GM21367 (cell line): ENCODE data around the gene SH3RF1.

Experiments
- ATAC-seq: cut with Tn5 transposase; IDR thresholded peaks from one replicate; pipeline ENCODE4 v1.9.1; 2021; ENCODE audit not compliant: unreplicated experiment

The SH3RF1 gene

DNA sequence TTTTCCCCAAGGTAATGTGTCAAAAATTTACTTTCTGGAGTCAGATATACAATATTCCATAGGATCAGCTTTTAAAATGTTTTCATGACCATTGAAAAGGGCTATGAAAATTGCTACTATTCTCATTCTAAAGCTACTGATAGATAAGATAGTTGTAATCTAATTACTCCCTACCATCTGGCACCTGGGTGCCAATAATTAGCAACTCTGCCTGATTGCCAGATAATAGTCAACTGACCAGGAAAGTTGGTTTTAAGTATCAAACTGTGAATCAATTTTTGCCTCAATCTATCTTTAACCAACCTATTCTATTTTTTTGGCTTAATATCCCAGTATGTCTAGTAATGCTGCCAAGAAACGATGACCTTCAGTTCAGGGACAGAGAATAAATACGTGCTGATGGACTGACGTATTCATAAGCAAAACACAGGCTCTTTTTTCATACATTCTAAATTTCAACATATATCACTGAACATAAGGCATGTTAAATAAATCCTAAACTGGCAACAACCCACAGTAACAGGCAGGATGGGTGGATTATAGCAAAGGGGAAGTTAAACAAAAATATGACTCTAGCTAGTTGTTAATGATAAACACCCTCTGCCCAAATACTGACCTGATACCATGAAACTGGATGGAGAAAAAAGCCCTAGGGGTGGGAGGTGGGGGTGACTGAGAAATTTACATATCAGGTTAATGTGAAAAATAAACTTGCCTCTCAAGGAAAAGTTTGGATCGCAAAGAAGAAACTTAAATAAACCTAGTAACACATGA is 18.2 kb downstream of the SH3RF1 start:
- no peak for ATAC-seq

DNA sequence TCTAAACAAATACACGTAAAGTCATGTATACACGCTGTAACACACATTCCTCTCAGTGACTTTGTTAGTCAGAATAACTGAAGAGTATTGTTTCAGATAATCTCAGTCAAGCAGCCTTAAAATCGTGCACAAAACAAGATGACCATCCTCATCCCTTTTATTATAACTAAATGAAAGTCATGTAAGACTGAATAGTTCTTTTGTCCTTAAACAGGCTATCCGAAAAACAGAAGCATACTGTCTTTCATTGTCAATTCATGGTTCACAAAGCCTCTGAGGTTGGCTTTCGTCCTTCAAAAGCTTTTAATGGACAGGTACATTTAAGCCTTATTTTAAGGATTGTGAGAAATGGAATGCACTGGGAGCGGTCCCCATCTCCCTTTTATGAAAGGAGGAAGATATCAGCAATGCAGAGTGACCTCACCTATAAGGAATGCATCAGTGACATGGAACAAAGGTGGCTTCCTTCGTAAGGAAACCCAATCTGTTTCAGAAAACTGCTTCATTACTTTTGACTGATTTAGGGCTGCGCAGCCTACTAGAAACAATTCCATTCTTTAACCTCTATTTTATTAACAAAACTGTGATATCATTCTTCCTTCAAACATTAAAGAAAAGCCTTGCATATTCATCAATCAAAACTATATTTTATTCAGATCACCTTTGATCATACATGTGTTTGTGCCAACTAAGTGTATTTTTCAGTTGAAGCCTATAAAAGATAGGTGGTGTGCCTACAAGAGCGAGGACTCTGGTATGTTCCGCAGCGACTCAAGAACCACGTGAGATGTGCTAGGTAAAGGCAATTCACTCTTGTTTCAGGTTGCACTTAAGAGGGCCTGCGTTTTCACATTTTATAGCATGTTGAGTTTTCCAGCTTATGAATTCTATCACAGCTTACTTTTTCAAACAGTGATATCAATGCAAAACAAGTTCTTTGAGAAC is 19.2 kb downstream of the SH3RF1 start:
- ATAC-seq, result no peak

DNA sequence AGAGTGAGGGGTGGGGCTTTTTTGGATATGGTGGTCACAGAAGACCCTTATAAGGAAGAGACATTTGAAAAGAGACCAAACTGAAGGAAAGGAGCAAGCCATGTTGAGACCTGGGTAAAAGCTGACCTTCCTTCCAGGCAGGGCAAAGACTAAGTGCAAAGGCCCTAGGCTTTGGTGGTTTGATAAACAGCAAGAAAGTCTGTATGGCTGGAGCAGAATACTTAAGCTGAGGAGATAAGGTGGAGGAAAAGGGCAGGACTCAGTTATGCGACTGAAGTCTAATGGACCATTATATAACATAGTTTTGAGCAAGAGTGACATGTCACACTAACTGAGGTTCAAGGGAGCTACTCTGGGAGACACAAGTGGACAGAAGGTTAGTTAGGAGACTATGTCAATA is 20.0 kb downstream of the SH3RF1 start:
- ATAC-seq, result no peak

DNA sequence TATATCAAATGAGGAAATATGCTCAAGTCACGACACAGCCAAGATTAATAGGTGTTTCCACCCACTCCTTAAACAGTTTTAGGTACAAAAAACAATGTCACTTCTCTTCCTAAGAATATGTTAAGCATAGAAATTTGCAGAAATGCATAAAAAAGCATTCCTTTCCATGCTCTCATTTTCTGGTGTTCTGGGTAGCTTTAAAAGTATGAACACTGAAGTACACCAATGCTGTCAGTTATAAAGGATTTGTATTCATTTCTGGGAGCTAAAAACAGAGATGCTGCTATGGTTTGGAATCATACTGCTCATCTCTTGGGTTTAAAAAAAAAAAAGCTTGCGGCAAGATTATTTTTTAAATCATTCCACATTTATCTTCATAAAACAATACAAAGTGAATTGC is 20.8 kb downstream of the SH3RF1 start:
- ATAC-seq, result no peak

DNA sequence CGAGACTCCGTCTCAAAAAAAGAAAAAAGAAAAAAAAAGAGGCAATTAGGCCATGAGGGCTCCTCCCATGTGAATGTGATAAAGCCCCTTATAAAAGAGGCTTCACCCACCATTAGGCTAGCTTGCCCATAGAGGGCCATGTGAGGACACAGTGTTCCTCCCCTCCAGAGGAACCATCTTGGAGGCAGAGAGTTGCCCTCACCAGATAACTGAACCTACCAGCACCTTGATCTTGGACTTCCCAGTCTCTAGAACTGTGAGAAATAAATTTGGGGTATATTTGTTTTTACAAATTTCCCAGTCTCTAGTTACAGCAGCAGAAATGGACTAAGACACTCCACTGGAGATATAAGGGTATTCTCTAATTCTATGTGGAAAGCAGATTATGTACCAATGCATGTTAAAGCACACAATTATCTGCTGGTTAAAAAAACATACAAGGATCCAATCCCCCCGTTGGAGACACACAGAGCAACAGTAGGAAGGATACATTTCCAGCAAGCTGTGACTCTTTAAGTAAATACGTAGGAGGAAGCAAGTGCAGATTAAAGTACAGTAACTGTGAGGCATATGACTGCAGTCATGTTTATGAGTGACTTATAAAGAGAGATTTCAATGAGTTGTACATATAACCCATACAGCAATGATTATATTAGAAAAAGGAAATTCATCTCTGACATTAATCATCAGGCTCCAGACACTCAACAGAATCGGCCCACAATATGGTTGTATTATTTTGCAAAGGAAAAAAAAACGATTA is 21.4 kb downstream of the SH3RF1 start:
- no peak for ATAC-seq

DNA sequence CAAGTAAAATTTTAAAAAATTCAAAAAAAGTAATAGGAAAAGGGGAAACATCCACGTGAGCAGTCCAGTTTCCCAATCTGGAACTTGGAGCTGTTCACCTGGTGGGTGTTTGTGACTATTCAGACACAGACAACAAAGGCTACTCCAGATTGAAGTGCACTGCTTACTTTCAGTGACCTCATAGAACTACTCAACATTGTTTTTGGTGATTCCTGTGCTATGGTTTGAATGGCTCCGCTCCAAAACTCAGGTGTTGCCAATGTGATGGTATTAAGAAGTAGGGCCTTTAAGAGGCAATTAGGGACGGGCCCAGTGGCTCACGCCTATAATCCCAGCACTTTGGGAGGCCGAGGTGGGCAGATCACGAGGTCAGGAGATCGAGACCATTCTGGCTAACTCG is 22.1 kb downstream of the SH3RF1 start:
- ATAC-seq, result no peak

DNA sequence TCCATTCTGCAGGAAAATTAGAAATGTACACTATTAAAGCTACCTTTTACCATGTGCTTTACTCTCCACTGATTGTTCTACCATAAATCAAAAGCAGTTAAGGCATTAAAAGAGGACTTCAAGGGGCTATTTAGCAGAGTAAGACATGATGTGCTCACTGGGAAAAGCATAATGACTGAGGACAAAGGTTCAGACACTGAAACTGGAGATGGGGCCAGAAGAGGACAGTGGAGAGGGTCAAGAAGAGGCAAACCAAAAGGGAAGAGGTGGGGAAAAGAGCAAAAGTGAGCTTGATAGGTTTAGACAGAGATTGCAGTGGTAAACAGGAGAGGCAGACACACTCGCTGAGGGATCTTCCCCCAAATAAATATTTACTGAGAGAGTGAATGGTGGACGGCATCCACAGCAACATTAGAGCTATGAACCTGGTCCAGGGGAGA is 23.8 kb downstream of the SH3RF1 start:
- ATAC-seq, result no peak

DNA sequence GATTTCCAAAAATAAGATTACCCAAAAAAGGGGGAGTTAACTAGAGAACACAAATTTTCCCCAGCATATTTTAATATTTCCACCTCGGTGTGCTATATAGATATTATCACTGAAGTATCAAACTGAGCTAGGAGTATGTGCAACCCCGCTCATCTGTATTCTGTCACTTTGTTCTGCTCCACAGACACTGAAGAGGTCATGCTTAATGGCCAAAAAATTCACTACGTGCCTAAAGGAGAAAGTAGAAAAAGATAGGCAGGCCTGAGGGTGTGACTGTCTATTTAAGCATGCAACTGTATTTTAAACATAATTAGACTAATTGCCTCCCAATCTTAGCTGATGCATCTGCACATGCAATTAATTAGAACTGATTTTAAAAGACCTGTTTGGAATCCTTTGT is 24.5 kb downstream of the SH3RF1 start:
- no peak for ATAC-seq

DNA sequence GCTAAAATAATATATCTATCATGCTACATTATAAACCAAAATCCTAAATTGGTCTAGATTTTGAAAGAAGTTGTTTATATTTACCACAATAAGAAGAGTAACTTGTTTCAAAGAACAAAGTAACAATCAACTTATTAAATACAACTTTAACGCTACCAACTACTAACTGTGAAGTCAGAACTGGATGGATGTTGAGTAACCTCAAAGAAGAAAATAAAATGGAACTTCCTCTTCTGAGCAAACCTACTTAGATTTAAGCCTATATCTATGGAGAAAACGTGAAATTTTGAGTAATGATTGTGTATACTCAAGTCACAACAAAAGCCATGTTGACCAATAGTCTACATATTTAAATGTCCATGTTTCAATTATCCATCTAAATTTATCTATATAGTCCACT is 25.7 kb downstream of the SH3RF1 start:
- no peak for ATAC-seq

DNA sequence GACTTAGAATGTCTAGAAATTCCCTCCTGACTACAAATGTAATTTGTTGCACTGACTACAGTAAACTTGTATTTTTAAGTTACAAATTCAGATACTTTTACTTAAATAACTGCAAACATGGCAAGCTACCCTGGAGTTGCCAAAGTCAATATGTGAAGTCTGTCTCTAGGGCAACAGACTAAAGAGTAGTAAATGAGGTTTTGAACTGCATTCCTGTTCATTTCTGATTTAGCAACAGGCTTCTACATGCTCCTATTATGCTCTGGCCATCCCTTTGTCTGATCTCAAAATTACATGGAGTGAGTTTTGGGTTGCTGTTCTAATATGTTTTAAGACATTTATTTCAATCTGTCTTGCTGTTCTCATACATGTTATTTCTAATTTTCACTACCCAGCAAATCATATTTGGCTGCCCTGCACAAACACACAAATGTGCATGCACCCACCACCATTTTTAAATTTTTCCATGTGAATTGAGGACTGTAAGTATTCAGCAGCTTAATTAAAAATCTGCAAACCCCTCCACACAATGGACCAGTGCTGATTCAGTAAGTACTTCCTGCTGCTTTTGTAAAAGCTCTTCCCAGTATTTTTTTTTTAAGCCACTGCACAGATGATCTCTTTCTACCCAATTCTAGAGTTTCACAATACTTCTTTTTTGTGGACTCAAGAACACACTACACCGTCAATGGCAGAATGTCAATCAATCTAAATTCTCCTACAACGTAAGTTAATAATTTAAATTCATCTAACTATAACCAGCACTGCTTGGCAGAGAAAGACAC is 26.7 kb downstream of the SH3RF1 start:
- ATAC-seq, result no peak

DNA sequence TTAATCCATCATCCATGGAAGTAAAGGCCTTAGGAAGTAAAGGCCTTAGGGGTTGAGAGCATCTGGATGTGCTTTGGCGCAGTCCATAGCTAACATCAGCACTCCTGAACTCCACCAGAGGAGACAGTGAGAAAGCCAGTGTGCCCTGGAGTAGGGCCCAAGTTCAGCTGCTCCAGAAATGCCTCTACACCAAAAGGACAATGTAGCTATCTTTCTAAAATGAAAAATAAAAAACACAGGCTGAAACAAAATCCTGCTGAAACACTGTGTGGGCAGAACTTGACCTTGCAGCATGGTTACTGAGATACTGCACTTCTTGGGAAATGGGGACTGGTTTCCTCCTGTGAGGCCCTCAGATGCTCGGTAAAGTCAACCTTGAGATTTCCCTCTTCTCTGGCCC is 29.3 kb downstream of the SH3RF1 start:
- ATAC-seq, result no peak

DNA sequence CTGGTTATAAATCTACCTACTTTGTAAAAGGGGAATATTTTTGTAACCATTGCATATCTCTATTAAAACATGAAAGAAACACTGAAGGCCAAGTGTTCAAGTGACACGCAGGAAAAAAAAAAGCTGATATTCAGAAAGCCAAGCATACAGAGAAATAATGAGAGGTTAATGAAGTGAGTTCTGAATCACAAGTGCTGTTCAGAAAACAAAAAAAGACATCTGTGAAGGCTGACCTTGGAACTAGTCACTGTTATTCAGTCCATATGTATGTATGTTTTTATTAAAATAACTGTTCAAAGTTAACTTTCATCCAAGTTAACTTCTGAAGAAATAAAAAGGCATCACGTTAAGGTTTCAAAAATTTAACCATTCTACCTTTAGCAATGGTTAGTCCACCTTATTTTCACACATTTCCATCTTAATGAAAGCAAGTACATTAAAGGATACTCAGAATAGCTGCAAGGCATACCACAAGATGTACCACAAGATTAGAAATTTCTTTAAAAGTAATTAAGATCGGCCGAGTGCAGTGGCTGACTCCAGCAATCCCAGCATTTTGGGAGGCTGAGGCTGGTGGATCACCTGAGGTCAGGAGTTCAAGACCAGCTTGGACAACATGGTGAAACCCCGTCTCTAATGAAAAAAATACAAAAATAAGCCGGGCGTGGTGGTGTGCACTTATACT is 31.4 kb downstream of the SH3RF1 start:
- no peak for ATAC-seq

DNA sequence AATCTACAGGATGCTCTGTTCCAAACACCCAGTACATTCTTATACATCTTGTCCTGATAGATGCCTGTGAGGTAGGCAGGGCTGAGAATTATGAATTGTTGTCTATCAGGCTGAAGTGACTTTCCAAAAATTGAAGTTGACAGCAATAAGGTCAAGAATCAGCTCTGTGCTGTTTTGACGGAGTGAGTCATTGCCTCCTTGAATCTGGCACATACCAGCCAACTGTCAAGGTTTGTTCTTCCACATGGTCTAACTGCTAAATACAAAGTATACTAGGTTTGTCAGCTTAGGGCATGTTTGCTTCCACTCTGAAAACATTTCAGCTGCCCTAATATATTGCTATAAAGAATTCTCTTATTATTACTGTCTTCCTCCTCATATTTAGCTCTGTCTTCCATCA is 32.3 kb downstream of the SH3RF1 start:
- ATAC-seq, result no peak

DNA sequence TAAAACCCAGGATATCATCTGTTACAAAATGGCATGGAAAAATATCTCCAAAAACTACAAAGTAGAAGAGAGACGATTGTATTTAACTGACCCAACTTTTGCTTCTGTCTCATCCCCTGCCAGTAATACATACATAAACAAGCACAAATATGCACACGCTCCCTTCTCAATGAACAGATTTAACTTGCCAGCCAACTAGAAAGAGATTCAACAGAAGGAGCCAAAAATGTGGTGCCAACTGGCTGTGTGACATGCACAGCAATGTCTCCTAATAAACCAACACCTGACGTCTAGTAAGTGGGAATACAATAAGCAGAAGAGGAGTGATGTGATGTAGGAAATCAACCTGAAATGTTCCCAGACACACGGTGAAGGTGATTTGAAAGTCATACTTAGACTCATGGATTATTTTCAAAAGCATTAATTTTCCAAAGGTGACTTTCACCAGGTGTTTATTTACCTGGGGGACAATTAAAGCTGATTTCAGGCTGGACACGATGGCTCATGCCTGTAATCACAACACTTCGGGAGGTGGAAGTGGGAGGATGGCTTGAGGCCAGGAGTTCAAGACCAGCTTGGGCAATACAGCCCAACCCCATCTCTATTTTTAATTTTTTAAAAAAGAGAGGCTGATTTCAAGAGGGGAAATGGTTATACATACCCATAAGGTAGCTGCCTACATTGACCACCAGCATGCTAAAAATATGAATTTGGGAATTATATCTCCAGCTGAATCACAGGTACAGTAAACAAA is 33.7 kb downstream of the SH3RF1 start:
- no peak for ATAC-seq

DNA sequence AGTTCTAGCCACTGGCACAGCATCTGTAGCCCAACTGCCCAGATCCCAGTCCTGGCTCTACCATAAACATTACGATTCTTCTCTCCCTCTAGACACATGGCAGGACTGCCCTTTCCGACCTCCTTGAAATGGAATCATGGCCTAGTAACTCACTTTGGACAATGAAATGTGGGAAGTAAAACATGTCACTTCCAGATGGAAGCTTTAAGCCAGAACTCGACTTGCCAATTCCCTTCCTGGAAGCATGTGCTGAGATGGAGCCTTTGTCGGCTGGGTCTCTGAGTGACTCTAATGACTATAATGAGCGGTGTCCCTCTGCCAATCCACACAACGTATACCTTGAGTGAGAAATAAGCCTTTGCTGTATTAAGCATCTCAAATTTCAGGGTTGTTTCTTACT is 34.7 kb downstream of the SH3RF1 start:
- ATAC-seq, result no peak

DNA sequence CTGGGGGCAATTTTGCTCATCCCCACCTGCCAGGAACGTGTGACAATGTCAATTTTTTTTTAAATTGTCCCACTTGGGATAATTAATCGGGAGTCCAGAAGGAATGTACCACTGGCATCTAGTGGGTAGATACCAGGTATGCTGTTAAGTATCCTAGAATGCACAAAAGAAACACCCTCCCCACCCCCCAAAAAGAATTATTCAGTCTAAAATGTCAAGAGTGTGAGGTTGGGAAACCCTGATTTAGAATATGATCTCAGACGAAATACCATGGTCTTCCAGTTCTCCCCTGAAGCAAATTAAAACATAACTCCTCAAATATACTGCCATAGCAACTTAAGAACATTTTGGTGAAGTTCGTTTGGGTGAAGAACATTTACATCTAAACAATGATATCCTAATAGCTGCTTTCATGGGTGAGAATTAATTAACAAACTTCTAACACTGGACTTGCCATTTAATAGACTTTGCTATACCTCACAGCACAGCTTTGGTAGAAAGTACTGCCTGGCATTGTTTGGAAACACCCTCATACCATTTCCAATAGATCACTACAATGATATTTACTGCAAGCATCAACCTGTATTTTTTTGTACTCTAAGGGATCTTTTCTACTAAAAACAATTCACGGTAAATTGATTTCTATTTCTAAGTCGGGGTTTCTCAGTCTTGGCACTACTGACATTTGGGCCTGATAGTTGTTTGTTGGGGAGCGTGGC is 36.5 kb downstream of the SH3RF1 start:
- no peak for ATAC-seq

DNA sequence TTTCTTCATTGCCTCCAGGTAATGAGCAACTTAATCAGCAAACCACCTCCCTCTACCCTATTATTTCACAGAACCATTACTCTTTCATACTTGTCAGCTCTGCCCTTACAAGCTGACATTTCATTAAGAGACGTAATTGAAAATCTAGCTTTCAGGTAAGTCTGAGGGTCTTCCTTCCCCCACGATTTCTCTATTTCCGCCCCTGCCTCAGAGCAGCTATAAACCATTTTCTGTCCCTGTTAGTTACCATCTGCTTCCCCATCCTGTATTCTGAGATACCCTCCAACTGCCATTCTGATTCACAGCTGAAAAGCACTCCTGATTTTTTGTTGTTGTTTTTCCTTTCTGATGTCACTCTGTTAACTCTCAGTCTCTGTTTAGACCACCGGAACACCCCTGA is 37.1 kb downstream of the SH3RF1 start:
- no peak for ATAC-seq

DNA sequence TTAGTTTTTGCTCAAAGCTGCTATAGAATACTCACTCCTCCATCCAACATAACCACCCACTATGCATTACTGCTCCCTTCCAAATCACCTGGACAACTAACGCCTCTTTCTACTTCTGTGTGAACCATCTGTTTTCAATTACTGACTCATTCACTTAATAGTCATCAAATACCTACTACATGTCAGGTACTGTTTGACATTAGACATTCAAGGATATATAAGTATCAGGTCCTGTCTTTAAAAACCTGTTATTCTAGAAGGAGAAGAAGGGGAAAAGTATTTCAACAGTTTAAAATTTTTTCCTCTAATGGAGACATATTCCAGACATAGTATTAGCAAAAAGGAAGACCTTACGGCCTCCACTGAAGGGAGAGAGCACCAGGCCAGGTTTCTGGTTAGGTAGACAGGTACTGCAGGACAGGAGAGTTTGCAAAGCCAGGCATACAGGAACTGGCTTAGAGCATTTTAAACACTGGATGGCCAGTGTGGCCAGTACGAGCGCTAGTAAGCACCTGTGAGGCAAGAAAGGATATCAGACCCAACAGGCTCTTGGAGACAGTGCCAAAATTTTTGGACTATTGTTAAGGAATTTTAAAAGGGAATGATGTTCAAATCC is 39.0 kb downstream of the SH3RF1 start:
- ATAC-seq, result no peak
